KBM-7 (cell line): Measurements from ENCODE around the gene LGALSL.

ENCODE experiments used
- DNase-seq: peaks from one replicate; pipeline ENCODE4 v3.0.0-alpha.2; 2015
- in situ Hi-C: fragments of 300-500 bp; cut with MboI; formaldehyde crosslinking; loops from 2 replicates; pipeline ENCODE4 v1.14.3; 2020; ENCODE audit warnings: low sequenced_read_pairs, low pct_unique_long_range_greater_than_20kb, mixed read lengths

LGALSL gene

DNA sequence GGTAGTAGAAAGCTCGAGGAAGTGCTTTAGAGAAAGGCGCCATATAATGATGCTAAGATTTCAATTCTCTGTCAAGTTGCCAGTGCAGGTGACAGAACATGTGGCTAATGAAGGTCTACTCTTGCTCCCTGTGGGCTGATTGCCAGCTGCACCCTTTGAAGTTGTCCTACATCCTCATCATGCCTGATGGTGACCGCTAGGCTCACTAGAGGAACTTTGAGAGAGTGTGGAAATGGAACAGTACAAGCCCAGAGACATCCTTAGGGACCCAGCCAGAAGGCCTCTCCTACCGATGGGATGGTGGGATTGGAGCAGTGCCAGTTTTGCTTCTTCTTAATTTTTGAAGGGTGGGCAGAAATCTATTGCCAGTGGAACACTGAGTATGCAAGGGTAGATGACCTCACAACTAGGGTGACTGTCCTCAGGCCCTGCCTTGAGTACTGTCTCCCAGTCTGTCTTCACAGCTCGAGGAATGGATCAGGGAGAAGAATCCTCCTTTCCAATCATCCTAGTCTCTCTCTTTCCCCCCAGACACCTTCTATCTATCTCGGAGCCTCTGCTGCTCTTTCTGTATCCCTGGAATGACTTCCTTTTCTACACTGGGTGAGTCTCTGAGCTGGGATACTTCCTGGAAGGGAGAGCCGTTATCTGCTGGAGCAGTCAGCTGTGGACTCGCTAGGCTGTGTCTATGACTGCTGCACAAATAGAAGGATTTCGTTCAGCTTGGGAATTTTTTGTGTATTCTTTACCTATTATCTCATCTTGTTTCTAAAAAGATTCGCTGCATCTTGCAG lies 33.5 kb downstream of the LGALSL start:
- DNase-seq: no peak
- in situ Hi-C loops: loop anchor here (10.0 kb wide), 1 partner anchor 153 kb away; no protein-coding TSS in a partner anchor

GRCh38 chr2:64488050-64488974 lies 34.4 kb downstream of the LGALSL start:
- peak; percentile 68 for DNase-seq
- in situ Hi-C loops: loop anchor here (10.0 kb wide), 1 partner anchor 154 kb away; no protein-coding TSS in a partner anchor

- peak; percentile 49 for DNase-seq
- in situ Hi-C loops: loop anchor here (10.0 kb wide), 1 partner anchor 154 kb away; no protein-coding TSS in a partner anchor
These were observed 35.3 kb downstream of the LGALSL start for GRCh38 chr2:64489081-64489751.

DNA sequence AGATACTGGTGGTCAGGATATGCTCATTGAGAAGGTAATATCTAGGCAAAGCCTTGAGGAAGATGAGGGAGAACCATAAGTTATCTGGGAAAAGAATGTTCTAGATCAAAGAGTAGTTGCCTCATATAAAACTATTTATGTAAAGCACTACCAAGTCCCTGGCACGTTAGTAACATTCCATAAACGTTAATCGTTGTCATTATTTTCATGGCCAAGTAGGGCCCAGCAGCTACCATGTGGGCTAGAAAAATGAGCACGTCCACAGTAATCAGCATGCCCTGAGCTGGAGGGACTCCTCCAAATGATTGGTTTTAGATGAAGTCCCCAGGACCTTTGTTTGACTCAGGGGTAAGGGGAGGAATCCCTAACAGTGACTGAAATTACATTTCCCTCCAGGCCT lies 37.5 kb downstream of the LGALSL start:
- no peak for DNase-seq
- in situ Hi-C loops: no loop called here

DNA sequence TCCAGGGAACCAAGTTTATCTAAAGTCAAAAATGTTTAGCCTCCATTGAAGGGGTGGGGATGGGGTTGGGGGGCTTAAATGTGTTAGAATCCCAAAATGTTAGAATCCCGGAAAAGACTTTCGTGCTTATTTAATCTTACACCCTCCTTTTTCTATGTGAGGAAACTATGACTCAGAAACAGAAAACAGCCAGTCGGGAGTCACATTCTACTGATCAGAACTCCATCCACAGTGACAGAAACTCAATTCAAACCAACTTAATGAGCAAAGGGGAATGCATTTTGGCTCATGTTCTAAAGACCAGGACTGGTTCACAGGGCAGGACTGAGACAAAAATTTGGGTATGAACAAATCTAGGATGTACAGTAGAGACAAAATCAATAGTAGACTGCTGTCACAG lies 38.3 kb downstream of the LGALSL start:
- in situ Hi-C loops: no loop called here
- no peak for DNase-seq

- DNase-seq: no peak
- in situ Hi-C loops: no loop called here
These were observed 38.9 kb downstream of the LGALSL start for GRCh38 chr2:64492821-64493220.

DNA sequence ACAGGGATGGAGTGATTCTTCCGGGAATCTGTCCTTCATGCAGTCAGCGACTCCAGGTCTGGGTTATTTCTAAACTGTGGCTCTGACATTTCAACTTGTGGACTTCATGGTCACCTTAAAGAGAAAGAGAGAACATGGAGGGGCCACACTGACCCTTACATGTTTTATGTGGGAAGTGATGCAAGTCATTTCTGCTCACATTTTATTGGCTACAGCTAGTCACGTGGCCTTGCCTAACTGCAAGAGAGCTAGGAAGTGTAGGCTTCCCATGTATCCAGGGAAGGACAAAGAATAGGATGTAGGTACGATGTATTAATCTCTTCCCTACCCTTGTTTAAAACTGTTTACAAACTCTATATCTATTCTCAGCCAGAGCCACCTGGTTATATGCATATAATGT lies 39.8 kb downstream of the LGALSL start:
- DNase-seq: no peak
- in situ Hi-C loops: no loop called here

- in situ Hi-C loops: no loop called here
- no peak for DNase-seq
These were observed 44.5 kb downstream of the LGALSL start for GRCh38 chr2:64498438-64498837.

GRCh38 chr2:64500549-64500948 lies 46.6 kb downstream of the LGALSL start:
- DNase-seq: no peak
- in situ Hi-C loops: no loop called here

GRCh38 chr2:64501946-64502345 lies 48.0 kb downstream of the LGALSL start:
- no peak for DNase-seq
- in situ Hi-C loops: no loop called here

DNA sequence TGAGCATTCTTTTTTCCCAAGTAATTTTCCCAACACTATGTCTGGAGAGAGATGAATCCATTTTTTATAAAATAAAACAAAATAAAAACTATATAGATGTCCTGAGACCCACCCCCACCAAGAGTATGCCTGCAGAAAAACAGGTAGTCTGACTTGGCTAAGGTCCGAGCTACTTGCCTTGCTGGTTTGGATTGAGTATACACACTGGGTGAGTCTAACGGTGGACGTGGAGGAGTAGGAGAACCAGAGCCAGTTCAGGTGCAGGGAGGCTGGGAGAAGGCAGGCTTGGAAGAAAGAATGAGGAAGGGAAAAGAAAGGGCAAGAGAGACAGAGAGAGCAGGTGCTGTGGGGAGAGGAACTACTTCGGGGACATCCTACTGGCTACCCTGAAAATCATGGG lies 48.9 kb downstream of the LGALSL start:
- DNase-seq: no peak
- in situ Hi-C loops: no loop called here

DNA sequence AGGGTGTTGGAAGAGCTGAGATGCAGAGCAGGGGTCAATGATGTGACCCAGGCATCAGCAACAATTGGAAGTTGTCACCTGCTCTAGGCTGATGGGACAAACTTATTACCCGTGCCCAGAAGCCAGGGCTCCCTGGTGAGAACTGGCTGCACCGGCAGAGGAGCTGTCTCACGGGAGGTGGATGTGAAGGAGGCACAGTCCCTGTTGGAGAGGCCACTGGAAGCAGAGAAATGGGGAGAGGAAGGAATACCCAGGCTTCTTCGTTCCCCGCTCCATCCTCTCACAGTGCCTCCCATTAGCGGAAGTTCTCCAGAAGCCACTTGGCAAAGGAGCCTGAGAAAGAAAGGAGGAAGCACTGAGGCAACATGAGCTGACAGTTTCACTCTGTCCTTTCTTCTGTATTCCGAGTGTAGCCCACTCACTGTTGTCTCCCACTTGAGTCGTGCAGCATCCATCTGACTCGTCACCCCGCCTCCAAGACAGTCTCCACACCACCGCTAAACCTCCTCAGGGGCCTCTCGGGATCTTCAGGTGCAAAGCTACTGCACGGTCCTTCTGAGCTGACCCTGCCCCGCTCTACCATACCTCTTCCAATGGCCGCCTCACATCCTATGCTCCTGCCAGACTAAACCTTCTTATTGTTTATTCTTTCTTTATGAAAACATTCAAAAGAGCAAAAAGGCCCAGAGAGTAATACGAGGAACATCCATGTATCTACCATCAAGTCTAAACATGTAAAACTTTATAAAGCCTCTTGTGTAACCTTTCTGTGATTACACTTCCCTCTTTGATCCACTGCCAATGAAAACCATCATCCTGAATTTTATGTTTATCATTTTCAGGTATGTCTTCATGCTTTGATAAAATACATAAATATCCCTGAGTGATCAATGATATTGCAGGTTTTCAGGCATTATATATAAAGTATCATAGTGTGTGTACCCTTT lies 51.1 kb downstream of the LGALSL start:
- in situ Hi-C loops: no loop called here
- no peak for DNase-seq

- DNase-seq: no peak
- in situ Hi-C loops: no loop called here
These were observed 52.7 kb downstream of the LGALSL start for GRCh38 chr2:64506686-64507085.
